Measurements from ENCODE around the gene TFF2.

DNA sequence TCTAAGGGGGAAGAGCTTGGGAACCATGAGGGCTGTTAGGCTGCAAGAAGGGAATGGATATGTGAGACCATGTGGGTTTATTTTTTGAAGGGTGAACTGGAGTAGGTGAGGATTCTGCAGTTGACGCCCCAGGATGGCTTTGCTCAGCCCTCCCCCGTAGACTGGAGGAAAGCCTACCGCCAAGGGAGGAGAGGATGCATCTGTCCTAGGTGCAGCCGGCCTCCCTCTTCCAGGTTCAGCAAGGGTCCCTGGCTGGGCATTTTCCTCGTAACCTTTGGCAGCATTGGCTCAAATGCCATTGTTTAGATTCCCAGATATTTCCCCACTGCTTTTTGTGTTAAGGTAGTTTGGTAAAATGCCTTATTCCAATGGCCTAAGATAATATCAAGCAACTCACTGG, 52.1 kb downstream of the TFF2 start:
- no peak for TF ChIP-seq EZH2phosphoT487 (IDR thresholded peaks at IDR 0.05; ENCODE audit: insufficient read depth, low read depth)
- no peak for TF ChIP-seq EZH2 (IDR thresholded peaks at IDR 0.05; ENCODE audit: insufficient read depth, poor library complexity, severe bottlenecking)

All from GM23248 (cell line).